ENCODE data around the gene SCAMP5. TPM values are rescaled to one million over a fixed set of nuclear protein-coding genes. Genes with fewer than 3 reads are reported as not detected.

Gene SCAMP5
- total RNA-seq, 1 donor from 2014 or later: 2.6 TPM

DNA sequence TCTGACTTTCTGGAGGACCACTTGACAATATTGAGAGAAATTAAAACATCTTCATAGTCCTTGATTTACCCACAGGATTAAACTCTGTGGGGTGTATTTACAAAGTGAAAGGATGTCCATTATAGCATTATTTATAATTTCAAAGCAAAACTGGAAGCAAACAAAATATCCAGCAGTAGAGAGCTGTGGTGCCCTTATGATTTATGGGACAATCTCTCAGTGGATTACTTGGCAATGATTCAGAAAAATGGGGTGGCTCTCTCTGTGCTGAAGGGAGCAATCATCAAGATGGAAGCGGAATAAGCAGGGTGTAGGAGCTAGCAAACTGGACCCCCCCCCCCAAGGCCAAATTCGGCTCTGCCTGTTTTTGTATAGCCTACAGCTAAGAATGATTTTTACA, 37.0 kb downstream of the SCAMP5 start:
- Histone ChIP-seq H3K36me3 (no peaks in the 10 kb centered on the region), H3K27me3 (no peaks in the 10 kb centered on the region), H3K9me3 (no peaks in the 10 kb centered on the region), H3K4me1 (peaks cover 35% of the 10 kb centered on the region), H3K27ac (peak overlapping the region; percentile 47), H3K4me3 (no peak overlapping the region)
- DNase-seq (no peak), ATAC-seq (no peak)
- TF ChIP-seq, protein P1, sequence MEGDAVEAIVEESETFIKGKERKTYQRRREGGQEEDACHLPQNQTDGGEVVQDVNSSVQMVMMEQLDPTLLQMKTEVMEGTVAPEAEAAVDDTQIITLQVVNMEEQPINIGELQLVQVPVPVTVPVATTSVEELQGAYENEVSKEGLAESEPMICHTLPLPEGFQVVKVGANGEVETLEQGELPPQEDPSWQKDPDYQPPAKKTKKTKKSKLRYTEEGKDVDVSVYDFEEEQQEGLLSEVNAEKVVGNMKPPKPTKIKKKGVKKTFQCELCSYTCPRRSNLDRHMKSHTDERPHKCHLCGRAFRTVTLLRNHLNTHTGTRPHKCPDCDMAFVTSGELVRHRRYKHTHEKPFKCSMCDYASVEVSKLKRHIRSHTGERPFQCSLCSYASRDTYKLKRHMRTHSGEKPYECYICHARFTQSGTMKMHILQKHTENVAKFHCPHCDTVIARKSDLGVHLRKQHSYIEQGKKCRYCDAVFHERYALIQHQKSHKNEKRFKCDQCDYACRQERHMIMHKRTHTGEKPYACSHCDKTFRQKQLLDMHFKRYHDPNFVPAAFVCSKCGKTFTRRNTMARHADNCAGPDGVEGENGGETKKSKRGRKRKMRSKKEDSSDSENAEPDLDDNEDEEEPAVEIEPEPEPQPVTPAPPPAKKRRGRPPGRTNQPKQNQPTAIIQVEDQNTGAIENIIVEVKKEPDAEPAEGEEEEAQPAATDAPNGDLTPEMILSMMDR (IDR thresholded peaks at IDR 0.05): no peak
- intact Hi-C loops (cut with DNase I): no loop called here

DNA sequence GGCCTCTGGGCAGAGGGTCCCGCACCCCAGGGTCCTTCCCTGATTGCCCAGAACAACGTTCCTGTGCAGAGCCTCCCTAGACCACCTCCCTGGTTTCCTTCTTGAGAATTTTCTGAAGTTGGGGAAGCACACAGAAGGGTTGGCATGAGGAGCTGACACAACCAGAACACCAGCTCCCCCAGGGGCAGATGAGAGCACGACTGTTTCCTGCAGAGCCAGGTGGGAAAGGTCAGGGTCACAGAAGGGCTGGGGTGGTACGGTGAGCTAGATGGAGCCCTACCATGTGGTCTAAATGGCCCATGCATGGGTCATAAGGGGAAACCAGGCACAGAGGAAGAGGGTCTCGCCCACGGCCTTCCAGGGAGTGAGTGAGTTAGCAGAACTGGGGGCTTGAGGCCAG, 38.4 kb downstream of the SCAMP5 start:
- intact Hi-C loops (cut with DNase I): no loop called here
- H3K27me3 ChIP-seq: no peaks in the 10 kb centered on the region
- ATAC-seq: no peak
- DNase-seq: no peak
- no peak overlapping the region for H3K4me3 ChIP-seq
- H3K4me1 ChIP-seq: peaks cover 35% of the 10 kb centered on the region
- TF ChIP-seq, protein P1 (IDR thresholded peaks at IDR 0.05): no peak
- H3K9me3 ChIP-seq: no peaks in the 10 kb centered on the region
- H3K36me3 ChIP-seq: no peaks in the 10 kb centered on the region
- H3K27ac ChIP-seq: no peak overlapping the region

DNA sequence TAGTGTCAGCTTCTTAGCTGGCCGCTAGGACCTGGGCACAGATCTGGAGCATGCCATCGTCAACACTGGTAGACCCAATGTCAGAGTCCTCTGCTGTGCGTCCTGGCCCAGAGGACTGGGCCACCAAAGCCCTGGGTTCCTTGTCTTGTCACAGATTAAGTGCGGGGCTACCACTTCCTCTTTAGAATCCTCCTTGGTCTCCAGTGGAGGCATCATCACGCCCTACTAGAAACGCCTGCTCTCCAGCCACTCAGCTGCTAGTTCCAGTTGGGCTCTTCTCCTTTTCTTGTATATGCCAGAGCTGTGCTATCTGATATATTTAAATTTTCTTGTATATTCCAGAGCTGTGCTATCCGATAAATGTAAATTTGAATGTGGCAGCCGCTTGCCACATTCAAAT, 39.3 kb downstream of the SCAMP5 start:
- no peak overlapping the region for H3K27ac ChIP-seq
- no peak for DNase-seq
- ATAC-seq: peak; percentile 58
- H3K4me3 ChIP-seq: no peak overlapping the region
- H3K9me3 ChIP-seq: no peaks in the 10 kb centered on the region
- intact Hi-C loops (cut with DNase I): no loop called here
- TF ChIP-seq, protein P1 (IDR thresholded peaks at IDR 0.05): no peak
- H3K4me1 ChIP-seq: peaks cover 27% of the 10 kb centered on the region
- no peaks in the 10 kb centered on the region for H3K27me3 ChIP-seq
- H3K36me3 ChIP-seq: no peaks in the 10 kb centered on the region

DNA sequence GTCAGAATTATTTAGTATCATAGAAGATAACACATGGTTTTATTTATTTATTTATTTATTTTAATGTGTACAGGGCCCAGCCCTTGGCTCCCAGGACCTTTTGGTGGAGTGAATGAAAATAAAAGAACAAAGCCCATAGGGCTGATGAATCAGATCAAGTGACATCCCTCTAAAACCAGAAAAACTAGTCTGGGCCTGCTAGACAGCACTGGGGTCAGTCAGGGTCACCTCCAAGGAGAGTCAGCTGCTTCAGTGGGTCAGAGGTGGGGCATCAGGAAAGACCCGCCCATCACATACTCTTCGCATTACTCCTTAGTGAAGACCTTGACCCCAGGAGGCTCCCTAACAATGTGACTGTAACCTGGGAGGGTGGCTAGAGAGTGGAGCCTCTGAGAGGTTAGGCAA, 40.9 kb downstream of the SCAMP5 start:
- Histone ChIP-seq H3K9me3 (no peaks in the 10 kb centered on the region), H3K36me3 (no peaks in the 10 kb centered on the region), H3K4me3 (no peak overlapping the region), H3K4me1 (peaks cover 12% of the 10 kb centered on the region), H3K27me3 (no peaks in the 10 kb centered on the region), H3K27ac (no peak overlapping the region)
- no peak for DNase-seq
- peak; percentile 68 for ATAC-seq
- intact Hi-C loops (cut with DNase I): no loop called here
- TF ChIP-seq, protein P1 (IDR thresholded peaks at IDR 0.05): no peak

DNA sequence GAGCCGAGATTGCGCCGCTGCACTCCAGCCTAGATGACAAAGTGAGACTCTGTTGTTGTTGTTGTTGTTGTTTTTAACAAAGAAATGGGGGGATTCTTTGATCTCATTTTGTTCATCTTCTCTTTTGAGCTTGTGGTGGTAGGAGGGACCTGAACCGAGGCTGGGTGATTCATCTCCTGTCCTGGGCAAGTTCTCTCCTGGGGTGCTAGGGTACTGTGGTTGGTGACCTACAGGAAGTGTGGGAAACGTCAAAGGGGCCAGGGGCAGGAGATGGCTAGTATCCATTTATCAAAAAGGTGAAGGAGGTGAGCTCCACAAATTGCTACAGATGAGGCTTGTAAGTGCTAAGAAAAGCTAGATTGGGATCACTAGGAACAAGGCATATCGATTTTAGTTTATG, 42.3 kb downstream of the SCAMP5 start:
- DNase-seq (no peak), ATAC-seq (no peak)
- Histone ChIP-seq H3K9me3 (no peaks in the 10 kb centered on the region), H3K4me1 (peaks cover 7% of the 10 kb centered on the region), H3K4me3 (no peak overlapping the region), H3K36me3 (no peaks in the 10 kb centered on the region), H3K27ac (no peak overlapping the region), H3K27me3 (no peaks in the 10 kb centered on the region)
- TF ChIP-seq, protein P1 (IDR thresholded peaks at IDR 0.05): no peak
- intact Hi-C loops (cut with DNase I): no loop called here

DNA sequence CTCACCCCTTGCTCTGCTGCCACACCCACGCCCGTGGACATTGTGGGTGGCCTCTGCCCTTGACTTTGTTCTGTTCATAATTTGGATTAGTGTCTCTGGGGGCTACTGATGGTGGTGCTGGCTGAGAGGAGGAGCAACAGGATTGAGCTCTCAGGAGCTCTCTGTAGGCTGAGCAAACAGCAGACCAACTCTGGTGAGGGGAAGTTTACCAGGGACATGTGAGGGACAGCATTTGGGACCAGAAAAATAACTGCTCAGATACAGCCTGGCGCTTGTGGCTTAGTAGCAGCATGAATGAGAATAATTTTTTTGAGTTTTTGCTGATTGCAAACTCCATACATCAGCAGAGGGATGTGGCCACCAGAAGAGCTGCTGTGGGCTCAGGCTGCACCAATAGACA, 42.9 kb downstream of the SCAMP5 start:
- Histone ChIP-seq H3K27me3 (no peaks in the 10 kb centered on the region), H3K4me3 (no peak overlapping the region), H3K9me3 (no peaks in the 10 kb centered on the region), H3K36me3 (no peaks in the 10 kb centered on the region), H3K4me1 (peaks cover 12% of the 10 kb centered on the region), H3K27ac (no peak overlapping the region)
- intact Hi-C loops (cut with DNase I): no loop called here
- no peak for DNase-seq
- TF ChIP-seq, protein P1 (IDR thresholded peaks at IDR 0.05): no peak
- no peak for ATAC-seq
